Loucy (cell line): Measurements from ENCODE around the gene SLC30A7.

ENCODE experiments used
- EZH2phosphoT487 ChIP-seq: fragments of 200-600 bp; IDR thresholded peaks from 2 replicates; pipeline ENCODE4 v1.6.1; 2018; ENCODE audit warnings: antibody characterized with exemption, mild to moderate bottlenecking, moderate library complexity, borderline replicate concordance
- TF ChIP-seq, protein P1 (sequence below): fragments of 200-600 bp; sonication (generic); conservative IDR thresholded peaks from 2 replicates; pipeline ENCODE4 v1.5.1; 2014; ENCODE audit warnings: mild to moderate bottlenecking, antibody characterized with exemption, low read length

DNA sequence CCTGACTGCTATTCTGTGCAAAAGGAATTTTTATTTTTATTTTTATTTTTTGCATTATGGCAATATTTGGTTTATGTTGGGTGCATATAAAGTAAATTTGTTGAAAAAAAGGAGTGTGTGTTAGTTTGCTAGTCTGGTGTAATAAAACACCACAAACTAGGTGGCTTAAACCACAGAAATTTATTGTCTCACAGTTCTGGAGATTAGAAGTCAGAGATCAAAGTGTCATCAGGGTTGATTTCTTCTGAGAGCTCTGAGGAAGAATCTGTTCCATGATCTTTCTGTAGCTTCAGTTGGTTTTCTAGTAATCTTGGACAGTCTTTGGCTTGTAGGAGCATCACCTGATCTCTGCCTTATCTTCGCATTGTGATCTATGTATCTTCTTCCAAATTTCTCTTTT is 6.5 kb downstream of the SLC30A7 start:
- TF ChIP-seq, protein P1, sequence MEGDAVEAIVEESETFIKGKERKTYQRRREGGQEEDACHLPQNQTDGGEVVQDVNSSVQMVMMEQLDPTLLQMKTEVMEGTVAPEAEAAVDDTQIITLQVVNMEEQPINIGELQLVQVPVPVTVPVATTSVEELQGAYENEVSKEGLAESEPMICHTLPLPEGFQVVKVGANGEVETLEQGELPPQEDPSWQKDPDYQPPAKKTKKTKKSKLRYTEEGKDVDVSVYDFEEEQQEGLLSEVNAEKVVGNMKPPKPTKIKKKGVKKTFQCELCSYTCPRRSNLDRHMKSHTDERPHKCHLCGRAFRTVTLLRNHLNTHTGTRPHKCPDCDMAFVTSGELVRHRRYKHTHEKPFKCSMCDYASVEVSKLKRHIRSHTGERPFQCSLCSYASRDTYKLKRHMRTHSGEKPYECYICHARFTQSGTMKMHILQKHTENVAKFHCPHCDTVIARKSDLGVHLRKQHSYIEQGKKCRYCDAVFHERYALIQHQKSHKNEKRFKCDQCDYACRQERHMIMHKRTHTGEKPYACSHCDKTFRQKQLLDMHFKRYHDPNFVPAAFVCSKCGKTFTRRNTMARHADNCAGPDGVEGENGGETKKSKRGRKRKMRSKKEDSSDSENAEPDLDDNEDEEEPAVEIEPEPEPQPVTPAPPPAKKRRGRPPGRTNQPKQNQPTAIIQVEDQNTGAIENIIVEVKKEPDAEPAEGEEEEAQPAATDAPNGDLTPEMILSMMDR = no peak
- TF ChIP-seq EZH2phosphoT487 = no peak
